Astrocyte of the spinal cord (primary cell): Measurements from ENCODE around the gene PREP.
"Not testable (repeated sequence)": the region's sequence is repeated elsewhere in the genome, so short reads cannot be mapped to it uniquely, and the experiment has no call there.

Source experiments
- DNase-seq: peaks from one replicate; pipeline ENCODE4 v3.0.0; 2011; ENCODE audit warnings: low read depth, low spot score
- H3K4me3 ChIP-seq: 2 replicates; pipeline ENCODE4 v1.5.1; 2011; ENCODE audit warnings: low read depth, mild to moderate bottlenecking, low read length, moderate library complexity
- in situ Hi-C: cut with HindIII; loops from 2 replicates; pipeline ENCODE4 v1.10.0; 2017; ENCODE audit warnings: low sequenced_read_pairs
- TF ChIP-seq, protein P1 (sequence below): IDR thresholded peaks from 2 replicates; pipeline ENCODE4 v1.5.1; 2012; ENCODE audit warnings: low read depth, mild to moderate bottlenecking, low read length, inconsistent platforms

The PREP gene

DNA sequence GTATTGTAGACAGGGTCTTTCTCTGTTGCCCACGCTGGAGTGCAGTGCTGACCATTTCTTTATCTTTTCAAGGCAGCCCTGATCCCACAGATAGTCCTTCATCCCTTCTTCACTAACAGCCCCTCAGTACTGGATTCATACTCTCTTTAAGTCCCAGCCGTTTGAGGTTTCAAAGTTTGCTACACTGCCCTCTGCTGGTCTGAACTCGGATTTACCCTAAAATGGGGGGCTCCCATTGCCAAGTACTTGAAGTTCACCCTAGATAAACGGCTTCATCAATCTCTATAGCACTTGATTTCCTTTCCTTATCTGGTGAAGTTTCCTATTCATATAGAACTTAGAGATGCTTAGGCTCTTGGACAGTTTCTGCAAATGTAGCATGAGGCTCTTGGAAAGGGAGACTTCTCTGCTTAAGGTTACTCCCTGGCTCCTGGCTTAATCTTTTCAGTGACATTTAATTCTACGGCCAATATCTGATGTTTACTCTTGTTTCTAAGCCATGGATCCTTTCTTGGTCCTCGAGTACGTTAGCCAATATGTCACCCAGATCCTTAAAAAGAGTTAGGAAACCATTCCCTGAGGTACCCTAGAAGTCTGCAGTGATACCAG lies 21.4 kb upstream of the PREP start:
- in situ Hi-C loops = no loop called here
- no peak overlapping the region for H3K4me3 ChIP-seq
- peak; percentile 76 for DNase-seq
- TF ChIP-seq, protein P1, sequence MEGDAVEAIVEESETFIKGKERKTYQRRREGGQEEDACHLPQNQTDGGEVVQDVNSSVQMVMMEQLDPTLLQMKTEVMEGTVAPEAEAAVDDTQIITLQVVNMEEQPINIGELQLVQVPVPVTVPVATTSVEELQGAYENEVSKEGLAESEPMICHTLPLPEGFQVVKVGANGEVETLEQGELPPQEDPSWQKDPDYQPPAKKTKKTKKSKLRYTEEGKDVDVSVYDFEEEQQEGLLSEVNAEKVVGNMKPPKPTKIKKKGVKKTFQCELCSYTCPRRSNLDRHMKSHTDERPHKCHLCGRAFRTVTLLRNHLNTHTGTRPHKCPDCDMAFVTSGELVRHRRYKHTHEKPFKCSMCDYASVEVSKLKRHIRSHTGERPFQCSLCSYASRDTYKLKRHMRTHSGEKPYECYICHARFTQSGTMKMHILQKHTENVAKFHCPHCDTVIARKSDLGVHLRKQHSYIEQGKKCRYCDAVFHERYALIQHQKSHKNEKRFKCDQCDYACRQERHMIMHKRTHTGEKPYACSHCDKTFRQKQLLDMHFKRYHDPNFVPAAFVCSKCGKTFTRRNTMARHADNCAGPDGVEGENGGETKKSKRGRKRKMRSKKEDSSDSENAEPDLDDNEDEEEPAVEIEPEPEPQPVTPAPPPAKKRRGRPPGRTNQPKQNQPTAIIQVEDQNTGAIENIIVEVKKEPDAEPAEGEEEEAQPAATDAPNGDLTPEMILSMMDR = peak; percentile 73

DNA sequence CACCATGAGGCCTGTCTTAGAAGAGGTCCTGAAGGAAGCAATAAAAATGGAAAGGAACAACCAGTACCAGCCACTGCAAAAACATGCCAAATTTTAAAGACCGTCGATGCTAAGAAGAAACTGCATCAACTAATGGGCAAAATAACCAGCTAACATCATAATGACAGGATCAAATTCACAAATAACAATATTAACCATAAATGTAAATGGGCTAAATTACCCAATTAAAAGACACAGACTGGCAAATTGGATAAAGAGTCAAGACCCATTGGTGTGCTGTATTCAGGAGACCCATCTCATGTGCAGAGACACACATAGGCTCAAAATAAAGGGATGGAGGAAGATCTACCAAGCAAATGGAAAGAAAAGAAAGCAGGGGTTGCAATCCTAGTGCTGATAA lies 14.1 kb upstream of the PREP start:
- DNase-seq, in situ Hi-C loops, H3K4me3 ChIP-seq: not testable (repeated sequence)

DNA sequence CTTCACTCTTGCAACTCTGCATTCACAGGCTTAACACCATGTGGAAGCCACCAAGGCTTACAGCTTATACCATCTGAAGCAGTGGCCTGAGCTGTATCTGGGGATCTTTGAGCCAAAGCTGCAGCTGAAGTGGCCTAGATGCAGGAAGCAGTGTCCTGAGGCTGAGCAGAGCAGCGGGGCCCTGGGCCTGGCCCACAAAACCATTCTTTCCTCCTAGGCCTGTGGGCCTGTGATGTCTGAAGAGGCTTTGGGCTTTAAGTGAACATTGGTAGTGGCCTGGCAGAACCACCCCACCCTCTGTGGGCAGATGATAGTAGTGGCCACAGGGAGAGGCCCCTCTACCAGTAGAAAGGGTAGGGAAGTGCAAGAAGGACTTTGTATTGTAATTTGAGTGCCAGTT lies 6.9 kb upstream of the PREP start:
- no peak overlapping the region for H3K4me3 ChIP-seq
- TF ChIP-seq, protein P1 = no peak
- in situ Hi-C loops = no loop called here
- no peak for DNase-seq

DNA sequence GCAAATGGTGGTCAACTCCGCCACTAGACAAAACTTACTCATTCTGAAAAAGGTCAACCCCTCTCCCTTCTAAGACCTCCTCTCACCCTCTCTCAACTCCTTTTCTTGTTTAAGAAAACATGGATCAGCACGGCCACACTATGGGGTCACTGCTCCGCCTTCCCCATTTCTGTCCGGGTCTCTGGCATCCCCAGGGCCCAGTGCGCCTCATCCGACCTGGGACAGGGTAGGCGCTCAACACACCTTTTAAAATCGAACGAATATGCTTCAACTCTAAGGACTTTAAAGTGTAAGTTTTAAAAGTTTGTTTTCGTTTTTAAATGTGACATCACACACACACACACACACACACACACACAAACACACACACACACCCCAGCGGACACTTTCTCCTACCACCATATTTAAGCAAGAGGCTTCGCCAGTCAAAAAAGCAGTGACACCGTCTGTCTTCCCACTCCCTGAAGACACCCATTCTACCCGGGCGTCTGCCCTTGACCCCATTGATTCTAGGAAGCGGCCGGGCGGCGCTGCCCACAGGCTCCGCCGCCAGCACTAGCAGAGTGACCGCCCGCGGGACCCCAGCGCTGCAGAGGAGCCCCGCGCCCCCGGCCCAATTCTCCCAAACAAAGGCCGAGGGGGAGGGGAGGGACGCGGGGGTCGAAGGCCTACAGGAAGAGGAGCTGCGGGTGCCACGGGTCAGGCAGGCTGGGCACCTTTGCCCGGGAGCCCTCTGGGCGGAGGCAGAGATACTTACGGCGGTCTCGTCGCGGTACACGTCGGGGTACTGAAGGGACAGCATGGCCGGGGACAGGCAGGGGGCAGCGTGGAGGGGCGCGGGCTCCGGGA lies 568 bp downstream of the PREP start:
- TF ChIP-seq, protein P1 = no peak
- in situ Hi-C loops = no loop called here
- DNase-seq = peak; percentile 48
- peak overlapping the region; percentile 93 for H3K4me3 ChIP-seq

DNA sequence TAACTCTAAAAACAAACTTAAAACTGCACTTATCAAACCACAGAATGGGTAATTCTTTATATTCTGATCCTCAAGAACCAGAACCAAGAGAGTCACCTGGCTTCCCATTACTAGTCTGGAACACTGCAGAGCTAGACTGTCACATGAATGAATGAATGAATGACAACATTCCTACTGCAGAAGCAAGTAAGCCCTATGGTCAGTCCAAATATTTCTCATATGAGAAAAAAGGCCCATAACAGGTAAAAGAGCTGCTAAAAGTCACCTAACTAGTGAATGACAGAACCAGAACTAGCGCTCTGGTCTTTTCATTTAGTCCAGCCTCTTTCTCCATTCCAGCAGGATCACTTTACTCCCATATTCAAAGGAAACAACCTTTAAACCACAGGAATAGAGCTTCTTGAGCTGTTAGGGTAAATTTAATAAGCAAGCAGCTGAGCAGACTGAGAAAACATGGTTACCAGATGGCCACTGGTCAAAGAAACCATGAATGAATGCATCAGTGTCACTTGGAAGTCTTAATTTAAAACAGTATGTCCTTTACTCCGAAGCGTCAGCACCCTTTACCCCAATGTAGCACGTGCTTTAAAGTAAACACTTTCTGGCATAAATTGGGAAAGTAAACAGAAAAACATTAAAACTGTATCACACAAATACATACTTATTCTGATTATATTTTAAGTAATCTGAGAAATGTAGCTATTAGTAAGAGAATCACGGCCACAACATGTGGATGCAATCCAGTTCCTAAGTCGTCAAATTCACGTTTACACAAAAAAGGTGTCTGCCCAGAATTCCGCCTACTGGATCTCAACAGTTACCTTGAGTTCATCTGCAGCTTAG lies 1.4 kb downstream of the PREP start:
- peak overlapping the region; percentile 93 for H3K4me3 ChIP-seq
- TF ChIP-seq, protein P1 = no peak
- in situ Hi-C loops = no loop called here
- peak; percentile 6 for DNase-seq

DNA sequence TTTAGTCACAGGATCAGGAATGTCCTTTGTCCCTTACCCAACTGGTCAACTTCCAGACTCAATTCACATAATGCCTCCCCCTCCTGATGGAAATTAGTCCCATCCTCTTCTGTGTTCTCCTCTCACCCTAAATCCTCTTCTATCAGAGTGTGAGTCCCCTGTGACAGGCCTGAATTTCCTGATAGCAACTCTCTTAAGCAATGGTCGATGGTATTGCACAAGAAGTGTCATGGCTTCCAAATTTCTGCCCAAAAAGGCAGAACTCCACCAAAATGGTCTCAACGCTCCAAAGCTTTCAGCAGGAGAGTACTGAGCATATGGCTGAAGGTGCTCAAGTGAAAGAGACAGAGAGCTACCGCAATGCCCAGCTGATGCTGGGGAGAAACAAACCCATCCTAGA lies 2.4 kb downstream of the PREP start:
- in situ Hi-C loops = no loop called here
- DNase-seq = no peak

More for the DNA sequence above, 2.4 kb downstream of the PREP start:
- H3K4me3 ChIP-seq = no peak overlapping the region
- TF ChIP-seq, protein P1 = no peak
